Stimulated activated CD8-positive, alpha-beta memory T cell treated with anti-CD3 and anti-CD28 coated beads, Interleukin-15, amount 100 ng/mL, for 4 hours (primary cell): ENCODE data around the gene KRT32.
"Not testable (repeated sequence)": the region's sequence is repeated elsewhere in the genome, so short reads cannot be mapped to it uniquely, and the experiment has no call there.

Experiments used
- DNase-seq, 2 donors: peaks; one replicate each; pipeline ENCODE4 v3.0.0-alpha.2; 2020; ENCODE audit warnings: low read depth in 2 of 2

The KRT32 gene

GRCh38 chr17:41464173-41464572 lies 3.0 kb downstream of the KRT32 start:
- no peak for DNase-seq

GRCh38 chr17:41463746-41464145 lies 3.4 kb downstream of the KRT32 start:
- no peak for DNase-seq

- DNase-seq, result no peak
Observed at GRCh38 chr17:41462705-41463104, 4.5 kb downstream of the KRT32 start.

GRCh38 chr17:41457676-41458075 lies 9.5 kb downstream of the KRT32 start:
- no peak for DNase-seq

- no peak for DNase-seq
Observed at GRCh38 chr17:41456204-41456603, 11.0 kb downstream of the KRT32 start.

GRCh38 chr17:41455236-41455635 lies 11.9 kb downstream of the KRT32 start:
- no peak for DNase-seq

- DNase-seq, result no peak
Observed at GRCh38 chr17:41453066-41453465, 14.1 kb downstream of the KRT32 start.

- no peak for DNase-seq
Observed at GRCh38 chr17:41452281-41452680, 14.9 kb downstream of the KRT32 start.

GRCh38 chr17:41451154-41451728 lies 15.9 kb downstream of the KRT32 start:
- DNase-seq, result no peak

GRCh38 chr17:41449008-41449407 lies 18.2 kb downstream of the KRT32 start:
- no peak for DNase-seq

GRCh38 chr17:41448506-41448905 lies 18.7 kb downstream of the KRT32 start:
- no peak for DNase-seq

- no peak for DNase-seq
Observed at GRCh38 chr17:41446806-41447205, 20.4 kb downstream of the KRT32 start.

GRCh38 chr17:41444640-41445039 lies 22.5 kb downstream of the KRT32 start:
- no peak for DNase-seq

GRCh38 chr17:41444186-41444585 lies 23.0 kb downstream of the KRT32 start:
- no peak for DNase-seq

GRCh38 chr17:41442739-41443138 lies 24.4 kb downstream of the KRT32 start:
- no peak for DNase-seq

GRCh38 chr17:41440531-41441033 lies 26.6 kb downstream of the KRT32 start, which contains the start of gene KRT38:
KRT38 (minus strand) TSS chr17:41440983; CDS start chr17:41440921, 62 bp downstream.
- no peak for DNase-seq

GRCh38 chr17:41439375-41439774 lies 27.8 kb downstream of the KRT32 start:
- DNase-seq, result no peak

- DNase-seq, result no peak
Observed at GRCh38 chr17:41437769-41438168, 29.4 kb downstream of the KRT32 start.

GRCh38 chr17:41437254-41437653 lies 29.9 kb downstream of the KRT32 start:
- no peak for DNase-seq

GRCh38 chr17:41434415-41434814 lies 32.8 kb downstream of the KRT32 start:
- DNase-seq, result no peak

- DNase-seq, result no peak
Observed at GRCh38 chr17:41434005-41434404, 33.2 kb downstream of the KRT32 start.

- no peak for DNase-seq
Observed at GRCh38 chr17:41433586-41433985, 33.6 kb downstream of the KRT32 start.

- not testable (repeated sequence) for DNase-seq
Observed at GRCh38 chr17:41430376-41430775, 36.8 kb downstream of the KRT32 start.

GRCh38 chr17:41429667-41430066 lies 37.5 kb downstream of the KRT32 start:
- no peak for DNase-seq
